GM19099 (cell line): ENCODE measurements around the gene PIEZO2.

ENCODE experiments used
- POLR2A ChIP-seq: IDR thresholded peaks from 3 replicates; pipeline ENCODE4 v1.6.1; 2011; ENCODE audit warnings: low read depth; ENCODE audit not compliant: insufficient read length; ENCODE audit errors: extremely low read depth

The PIEZO2 gene

DNA sequence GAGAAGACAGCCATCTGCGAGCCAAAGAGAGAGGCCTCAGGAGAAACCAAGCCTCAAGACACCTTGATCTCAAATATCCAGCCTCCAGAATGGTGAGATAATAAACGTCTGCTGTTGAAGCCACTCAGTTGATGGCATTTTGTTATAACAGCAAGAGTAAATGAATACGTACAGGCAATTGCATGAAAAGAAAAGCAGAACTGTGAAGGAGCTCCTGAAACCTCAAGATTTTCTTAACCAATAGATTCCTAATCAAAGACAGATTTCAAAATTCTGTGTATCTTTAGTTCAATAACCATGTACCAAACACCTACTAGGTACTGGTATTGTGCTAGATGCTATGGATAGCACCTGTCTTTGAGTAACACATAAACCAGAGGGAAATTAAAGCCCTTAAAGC is 139.5 kb downstream of the PIEZO2 start:
- TF ChIP-seq POLR2A, result no peak

DNA sequence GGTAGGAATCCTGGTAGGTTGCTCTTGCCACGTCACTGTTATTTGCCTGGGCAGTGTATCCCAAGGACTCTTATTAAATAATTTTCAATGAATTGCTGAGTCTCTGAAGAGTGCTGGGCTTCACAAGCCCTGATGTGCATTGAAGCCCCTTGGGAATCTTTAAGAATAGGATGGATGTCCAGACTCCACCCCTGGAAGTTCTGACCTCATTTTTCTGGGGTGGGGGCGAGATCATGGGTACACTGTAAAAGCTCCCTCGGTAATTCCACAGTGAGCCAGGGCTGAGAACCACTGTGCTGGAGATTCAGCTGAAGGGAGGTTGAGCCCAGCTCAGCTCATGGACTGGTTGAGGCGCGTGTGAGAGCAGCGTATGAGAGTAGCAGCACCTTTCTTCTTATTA is 140.2 kb downstream of the PIEZO2 start:
- TF ChIP-seq POLR2A, result no peak

DNA sequence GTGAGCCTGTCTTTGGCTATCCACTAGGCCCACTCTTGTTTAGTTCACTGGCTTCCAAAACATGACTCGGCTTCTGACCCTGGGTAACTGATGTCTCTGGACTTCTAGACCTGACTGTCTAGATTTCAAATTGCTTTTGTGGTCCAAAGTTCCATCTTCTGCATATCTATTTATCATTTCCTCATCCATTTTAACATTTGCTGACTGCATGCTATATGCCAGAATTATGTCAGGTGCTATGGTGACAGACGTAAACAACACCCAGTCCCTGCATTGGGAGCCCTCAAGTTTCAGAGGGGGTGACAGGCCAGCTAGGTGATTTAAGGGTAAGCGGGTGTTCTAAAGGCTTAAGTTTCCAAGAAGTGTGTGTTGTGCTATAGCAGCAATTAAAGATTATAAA is 140.9 kb downstream of the PIEZO2 start:
- TF ChIP-seq POLR2A, result no peak

DNA sequence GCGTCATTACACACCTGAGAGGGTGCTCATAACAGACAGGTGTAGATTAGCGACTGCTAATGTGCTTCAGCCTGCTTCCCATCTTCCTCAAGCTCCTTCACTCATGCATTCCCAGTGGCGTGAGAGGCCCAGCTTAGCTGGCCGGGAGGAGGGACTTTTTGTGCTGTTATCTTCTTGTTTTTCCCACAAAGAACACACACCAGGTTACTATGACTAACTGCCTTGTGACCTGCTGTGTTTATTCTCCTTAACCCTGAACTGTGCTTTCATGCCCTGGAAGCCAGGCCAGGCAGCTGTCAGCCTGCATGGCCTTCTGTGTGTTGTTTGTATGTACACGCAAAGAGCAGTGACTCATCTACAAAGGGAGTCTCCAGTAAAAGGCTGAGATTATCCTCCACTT is 143.8 kb downstream of the PIEZO2 start:
- TF ChIP-seq POLR2A, result no peak

DNA sequence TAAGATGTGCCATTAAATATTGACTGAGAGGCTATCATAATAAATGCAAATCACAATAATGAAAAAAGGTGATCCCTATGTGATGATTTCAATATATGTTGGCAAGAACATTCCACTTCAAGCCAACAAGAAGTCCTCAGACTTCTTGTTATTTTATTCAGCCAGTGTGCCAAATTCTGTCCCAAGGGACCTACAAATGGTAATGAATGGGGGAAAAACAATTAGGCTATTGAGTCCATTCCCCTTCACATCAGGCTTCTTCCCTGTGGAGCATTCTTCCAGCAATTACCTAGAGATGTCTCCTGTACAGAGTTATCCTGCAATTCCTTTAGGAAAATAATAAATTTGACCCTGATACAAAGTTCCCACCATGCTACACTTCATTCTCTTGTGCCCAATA is 144.4 kb downstream of the PIEZO2 start:
- no peak for TF ChIP-seq POLR2A

DNA sequence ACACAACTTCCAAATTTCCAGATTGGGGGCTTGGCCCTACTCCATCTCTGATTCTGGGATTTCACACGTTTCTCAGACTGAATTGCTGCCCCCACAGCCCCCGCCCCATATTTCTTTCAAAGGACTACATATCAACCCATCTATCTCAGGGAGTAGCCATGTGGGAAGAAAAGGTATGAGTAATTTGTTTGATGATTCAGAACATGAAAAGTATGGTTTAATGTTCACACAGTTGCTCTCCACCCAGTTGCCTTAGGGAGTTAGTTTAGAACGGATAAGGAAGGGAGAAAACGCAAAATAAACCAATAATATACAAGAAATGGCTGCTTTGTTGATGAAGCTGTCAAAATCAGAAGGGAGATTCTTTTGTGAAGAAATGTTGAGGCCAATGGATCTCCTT is 145.1 kb downstream of the PIEZO2 start:
- no peak for TF ChIP-seq POLR2A

DNA sequence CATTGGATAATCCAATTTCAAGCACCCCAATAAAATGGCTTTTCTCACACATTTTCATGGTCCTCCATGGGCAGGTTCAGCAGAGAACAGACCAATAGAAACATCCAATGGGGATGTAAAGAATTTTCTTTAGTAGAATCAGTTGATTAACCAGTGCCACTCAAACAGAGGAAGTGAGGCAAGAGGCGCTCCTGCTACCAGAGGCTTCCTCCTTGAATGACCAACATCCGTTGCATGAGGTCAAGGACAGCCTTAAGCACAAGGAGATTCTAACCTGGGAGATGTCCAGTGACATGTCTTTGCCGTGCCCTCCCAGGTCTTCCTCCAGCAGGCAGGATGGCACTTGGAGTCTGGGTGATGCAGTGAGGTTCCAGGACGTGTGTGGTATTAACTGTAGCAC is 146.6 kb downstream of the PIEZO2 start:
- TF ChIP-seq POLR2A, result no peak

DNA sequence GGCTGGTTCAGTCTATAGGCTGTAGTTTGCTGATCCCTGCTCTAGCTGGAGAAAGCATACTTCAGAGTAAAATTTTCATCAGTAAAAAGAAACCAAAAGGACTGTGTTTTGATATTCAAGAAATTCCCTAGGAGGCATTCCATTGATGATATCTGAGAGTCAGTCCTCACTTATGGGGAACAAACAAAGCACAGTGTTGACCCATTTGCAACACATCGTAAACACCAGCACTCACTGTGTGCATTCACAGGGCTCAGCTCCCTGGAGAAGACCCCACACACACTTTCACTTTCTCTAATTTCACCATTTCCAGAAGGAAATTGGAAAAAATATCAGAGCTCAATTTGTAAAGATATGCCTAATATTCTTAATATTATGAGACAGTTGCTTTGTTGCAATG is 147.1 kb downstream of the PIEZO2 start:
- TF ChIP-seq POLR2A, result no peak

DNA sequence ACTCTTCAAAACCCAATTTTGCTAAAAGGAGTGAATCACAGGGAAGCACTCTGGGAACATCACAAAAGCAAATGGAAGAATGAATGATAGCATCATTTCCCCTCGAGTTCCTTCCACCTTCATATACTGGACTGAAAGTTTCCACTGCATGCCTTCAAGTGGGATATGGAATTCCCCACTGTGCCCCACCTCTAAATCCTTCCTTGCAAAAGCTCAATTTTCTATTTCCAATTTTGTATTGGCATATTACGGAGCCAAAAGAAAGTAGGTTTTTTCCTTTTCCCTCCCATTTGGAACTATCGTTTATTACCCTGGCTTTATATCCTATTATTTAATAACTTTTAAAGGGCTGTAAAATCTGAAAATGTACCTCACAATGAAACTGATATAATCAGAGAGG is 149.3 kb downstream of the PIEZO2 start:
- no peak for TF ChIP-seq POLR2A

DNA sequence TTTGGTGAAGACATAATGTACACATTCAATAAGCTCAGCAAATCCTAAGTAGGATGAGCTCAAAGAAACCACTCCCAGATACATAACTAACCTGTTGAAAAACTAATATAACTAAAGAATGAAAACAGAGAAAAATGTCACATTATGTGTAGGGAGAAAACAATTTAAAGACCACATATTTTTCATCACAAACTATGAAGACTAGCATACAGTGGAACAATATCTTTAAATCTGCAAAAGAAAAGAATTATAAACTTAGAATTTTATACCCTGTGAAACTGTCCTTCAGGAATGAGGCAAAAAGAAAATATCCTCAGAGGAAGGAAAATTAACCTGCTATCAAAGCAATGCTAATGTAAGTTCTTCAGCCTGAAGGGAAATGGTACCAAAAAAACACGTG is 151.5 kb downstream of the PIEZO2 start:
- no peak for TF ChIP-seq POLR2A

DNA sequence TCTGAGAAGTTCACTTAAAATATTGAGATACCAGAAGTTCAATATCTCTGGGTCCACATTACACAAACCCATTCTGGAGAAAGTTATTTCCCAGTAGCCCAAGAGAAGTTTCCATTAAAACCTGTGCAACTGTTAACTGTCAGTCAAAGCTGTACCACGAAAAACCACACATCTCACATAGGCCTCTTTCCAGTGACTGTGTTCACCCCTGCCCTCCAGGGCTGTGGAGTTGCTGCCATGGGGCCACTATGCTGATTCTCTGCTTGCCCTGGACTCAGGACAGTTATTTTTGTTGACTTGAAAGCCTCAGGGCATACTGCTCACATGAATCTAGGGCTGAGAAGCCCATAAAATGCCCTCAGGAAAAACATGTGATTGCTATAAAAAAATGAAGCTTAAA is 153.8 kb downstream of the PIEZO2 start:
- TF ChIP-seq POLR2A, result no peak

DNA sequence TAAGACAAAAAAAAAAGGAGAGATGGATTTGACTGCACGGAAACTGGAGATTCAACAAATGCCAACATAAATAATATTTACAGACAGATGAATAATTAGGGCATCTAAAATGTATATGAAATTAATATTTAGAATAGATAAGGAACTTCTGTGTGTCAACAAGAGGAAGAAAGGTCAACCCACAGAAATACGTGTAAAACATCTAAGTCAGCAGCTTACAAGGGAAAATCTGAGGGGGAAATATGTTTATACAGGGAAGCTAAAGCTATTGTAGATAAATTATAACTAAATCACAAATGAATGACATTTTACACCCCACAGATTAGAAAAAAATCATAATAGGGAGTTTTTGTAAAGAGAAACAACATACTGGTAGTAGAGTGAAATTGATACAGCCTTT is 159.9 kb downstream of the PIEZO2 start:
- no peak for TF ChIP-seq POLR2A

DNA sequence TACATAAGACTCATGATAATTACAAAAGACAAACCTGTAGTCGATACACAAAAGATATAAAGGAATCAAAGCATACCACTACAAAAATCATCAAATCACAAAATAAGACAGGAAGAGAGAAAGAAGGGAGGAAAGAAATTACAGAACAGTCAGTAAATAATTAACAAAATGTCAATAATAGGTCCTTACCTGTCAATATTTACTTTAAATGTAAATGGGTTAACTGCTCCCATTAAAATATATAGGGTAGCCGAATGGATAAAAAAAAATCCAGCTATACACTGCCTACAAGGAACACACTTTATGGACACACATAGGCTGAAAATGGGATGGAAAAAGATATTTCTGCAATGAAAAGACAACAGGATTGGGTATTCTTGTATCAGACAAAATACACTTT is 163.7 kb downstream of the PIEZO2 start:
- no peak for TF ChIP-seq POLR2A

DNA sequence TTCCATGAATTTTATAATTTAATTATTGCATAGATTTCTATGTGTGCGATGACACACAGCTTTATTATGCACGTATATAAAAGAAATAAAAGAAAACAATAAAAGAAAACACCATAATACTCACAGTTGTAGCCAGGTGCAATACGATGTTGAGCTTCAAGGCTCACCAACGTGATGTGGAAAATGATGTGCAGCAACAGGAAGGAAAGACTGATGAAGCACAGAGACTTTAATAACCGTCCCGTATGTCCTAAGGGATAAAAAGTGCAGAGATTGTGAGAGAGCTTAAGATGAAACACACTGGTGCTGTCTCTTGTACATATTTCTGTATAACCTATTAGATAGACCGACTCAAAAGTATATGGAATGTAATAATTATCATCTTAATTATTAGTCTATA is 170.0 kb downstream of the PIEZO2 start:
- no peak for TF ChIP-seq POLR2A

DNA sequence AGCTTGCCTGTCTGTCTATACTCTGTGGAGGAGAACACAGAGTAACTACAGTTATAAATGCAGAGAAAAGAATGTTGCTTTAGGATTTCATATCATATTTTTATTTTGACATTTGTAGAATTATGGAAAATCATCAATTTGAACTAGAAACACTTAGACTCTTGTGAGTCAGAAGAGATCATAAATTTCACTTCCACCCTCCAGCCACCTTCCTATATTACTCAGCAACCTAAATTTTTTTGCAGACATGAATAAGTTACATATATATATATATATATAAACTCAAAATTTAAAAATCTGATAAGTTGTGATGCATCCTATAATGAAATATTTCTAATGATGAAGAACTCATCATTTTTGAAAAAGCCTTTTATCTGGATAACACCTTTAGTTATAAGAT is 172.3 kb downstream of the PIEZO2 start:
- TF ChIP-seq POLR2A, result no peak

DNA sequence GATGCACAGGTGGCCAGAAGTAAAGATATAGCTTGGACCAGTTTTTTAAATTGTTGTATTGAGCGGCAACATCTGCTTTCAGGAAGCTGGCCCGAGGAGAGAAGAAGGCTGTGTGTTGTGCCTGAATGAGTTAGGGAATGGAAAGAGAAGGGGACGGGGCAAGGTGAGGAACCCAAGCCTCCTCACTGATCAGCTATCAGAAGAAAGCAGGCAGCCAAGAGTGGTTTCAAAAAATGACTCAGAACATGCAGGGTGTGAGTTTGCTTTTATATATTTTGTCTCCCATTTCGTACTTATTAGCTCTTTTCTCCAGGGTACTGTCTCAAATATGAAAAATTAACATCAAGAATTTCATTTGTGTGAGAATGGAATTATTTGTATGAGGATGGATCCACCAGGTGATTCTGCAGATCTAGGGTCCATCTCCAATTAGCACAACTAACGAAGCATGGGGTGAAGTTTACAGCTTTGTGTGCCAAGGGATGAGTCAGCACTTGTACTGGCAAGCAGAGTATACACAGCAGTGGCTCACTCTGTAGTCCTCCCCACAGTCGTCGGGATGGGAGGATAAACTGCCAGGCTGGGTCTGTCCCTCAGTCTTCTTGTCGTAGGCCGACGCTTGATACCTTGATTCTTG is 175.7 kb downstream of the PIEZO2 start:
- no peak for TF ChIP-seq POLR2A

DNA sequence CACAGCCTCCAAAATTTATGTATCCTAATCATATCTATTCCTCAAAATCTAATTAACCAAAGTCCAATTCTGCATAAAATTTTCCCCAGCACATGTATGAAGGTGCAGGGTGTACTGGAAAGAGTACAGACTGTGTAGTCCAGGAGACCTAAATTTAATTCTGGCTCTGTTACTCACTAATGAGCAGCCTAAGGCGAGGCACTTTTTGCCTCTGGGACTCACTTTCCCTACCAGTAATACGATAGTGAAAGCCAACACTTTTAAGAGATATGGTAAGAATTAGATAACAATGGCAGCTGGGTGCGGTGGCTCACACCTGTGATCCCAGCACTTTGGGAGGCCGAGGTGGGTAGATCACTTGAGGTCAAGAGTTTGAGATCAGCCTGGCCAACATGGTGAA is 177.7 kb downstream of the PIEZO2 start:
- no peak for TF ChIP-seq POLR2A
